ENCODE measurements around the gene NOTUM. TPM values are rescaled to one million over a fixed set of nuclear protein-coding genes. Genes with fewer than 3 reads are reported as not detected.

The NOTUM gene
- total and polyA plus RNA-seq, 2 donors (not counting 1 experiment from before 2014, with no cell fraction given) = 0.02 to 0.50 TPM

DNA sequence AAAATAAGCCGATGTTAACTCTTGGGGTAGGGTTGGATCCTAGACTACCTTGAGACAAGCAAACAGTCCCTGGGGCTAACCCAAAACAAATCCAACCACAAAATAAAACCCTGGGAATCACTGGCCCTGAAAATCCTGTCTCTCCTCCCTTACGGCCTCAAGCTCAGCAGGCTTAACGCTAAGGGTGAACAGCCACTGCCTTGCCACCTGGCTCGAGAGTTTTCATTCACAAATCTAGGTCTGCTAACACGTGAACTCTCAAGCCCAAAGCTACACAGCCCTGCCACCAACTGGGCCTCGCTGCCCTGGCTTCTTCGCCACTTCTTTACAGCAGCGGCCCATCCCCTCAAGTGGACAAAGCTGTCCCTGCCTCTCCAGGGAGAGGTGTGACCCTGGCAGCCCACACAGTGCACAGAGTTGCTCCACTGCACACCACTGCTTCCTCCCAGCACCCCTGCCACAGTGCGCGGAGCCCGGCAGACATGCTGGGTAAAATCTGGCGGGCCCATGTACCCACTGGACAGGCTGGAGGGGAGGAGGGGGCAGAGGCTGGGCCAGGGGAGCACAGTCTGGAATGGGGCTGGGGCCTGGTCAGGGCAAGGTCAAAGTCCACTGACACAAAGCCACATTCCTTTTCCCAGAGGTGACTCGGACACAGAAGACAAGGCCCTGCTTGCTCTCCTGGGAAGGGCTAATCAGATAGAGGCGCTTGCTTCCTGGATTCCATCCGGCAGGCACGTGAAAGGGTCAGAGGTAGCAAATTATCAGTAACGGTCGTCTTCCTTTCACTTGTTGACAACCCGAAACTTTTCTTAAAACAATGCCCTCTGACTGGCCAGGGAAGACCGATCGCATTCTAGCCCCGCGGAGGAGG, 50.8 kb downstream of the NOTUM start:
- H2AFZ ChIP-seq (ENCODE audit: low read length) = no peak overlapping the region
- peak overlapping the region; percentile 70 to 85 (median 84) for H3K4me3 ChIP-seq (replicated peaks in 1 of 4; ENCODE audit: control extremely low read depth in 1 of 4, insufficient read depth in 1 of 4, low read depth in 3 of 4, low read length in 4 of 4)
- H3K4me2 ChIP-seq (ENCODE audit: extremely low read depth, insufficient read depth, low read length) = peak overlapping the region; percentile 93
- H3K27ac ChIP-seq (ENCODE audit: insufficient read depth, low read length) = peak overlapping the region; percentile 32
- H3K79me2 ChIP-seq (ENCODE audit: control insufficient read depth, insufficient read depth, low read length) = peaks cover 5% of the 10 kb centered on the region
- no peaks in the 10 kb centered on the region for H3K9me3 ChIP-seq (ENCODE audit: control insufficient read depth, insufficient read depth, low read depth, low read length)
- H3K36me3 ChIP-seq (ENCODE audit: control insufficient read depth, insufficient read depth, low read length) = peaks cover 44% of the 10 kb centered on the region
- no peak for TF ChIP-seq EZH2 (IDR thresholded peaks at IDR 0.05; ENCODE audit: low read length, missing control alignments)
- TF ChIP-seq, protein P1, sequence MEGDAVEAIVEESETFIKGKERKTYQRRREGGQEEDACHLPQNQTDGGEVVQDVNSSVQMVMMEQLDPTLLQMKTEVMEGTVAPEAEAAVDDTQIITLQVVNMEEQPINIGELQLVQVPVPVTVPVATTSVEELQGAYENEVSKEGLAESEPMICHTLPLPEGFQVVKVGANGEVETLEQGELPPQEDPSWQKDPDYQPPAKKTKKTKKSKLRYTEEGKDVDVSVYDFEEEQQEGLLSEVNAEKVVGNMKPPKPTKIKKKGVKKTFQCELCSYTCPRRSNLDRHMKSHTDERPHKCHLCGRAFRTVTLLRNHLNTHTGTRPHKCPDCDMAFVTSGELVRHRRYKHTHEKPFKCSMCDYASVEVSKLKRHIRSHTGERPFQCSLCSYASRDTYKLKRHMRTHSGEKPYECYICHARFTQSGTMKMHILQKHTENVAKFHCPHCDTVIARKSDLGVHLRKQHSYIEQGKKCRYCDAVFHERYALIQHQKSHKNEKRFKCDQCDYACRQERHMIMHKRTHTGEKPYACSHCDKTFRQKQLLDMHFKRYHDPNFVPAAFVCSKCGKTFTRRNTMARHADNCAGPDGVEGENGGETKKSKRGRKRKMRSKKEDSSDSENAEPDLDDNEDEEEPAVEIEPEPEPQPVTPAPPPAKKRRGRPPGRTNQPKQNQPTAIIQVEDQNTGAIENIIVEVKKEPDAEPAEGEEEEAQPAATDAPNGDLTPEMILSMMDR (conservative IDR thresholded peaks at IDR 0.05 in 1 of 2, IDR thresholded peaks at IDR 0.05 in 1 of 2; ENCODE audit: low read depth in 1 of 2, low read length in 2 of 2) = no peak
- H3K27me3 ChIP-seq (ENCODE audit: control insufficient read depth, insufficient read depth, low read length) = no peaks in the 10 kb centered on the region
- peak overlapping the region; percentile 72 for H3K9ac ChIP-seq (ENCODE audit: insufficient read depth, low read length)
- H3K4me1 ChIP-seq (ENCODE audit: control insufficient read depth, extremely low read depth, insufficient read depth, low read length) = peaks cover 5% of the 10 kb centered on the region
- H4K20me1 ChIP-seq (ENCODE audit: control insufficient read depth, extremely low read depth, insufficient read depth, low read length) = no peaks in the 10 kb centered on the region
- DNase-seq (ENCODE audit: low read depth in 2 of 2) = no peak

DNA sequence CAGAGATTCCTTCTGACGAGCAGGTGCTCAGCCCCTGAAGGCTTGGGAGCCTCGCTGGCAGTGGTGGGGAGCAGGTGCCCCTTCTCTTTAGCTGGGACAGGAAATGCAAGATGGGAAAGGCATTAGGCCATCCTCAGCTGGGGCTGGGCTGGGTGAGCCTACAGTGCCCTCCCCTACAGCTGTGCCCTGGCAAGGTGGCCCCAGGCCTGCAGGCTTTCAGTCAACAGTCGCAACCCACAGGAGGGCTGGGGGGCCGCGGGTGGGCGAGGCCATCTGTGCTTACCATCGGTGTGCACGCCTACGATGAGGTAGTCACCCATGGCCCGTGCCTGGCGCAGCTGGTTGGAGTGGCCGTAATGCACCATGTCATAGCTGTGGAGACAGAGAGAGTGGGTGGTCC, 51.8 kb downstream of the NOTUM start:
- Histone ChIP-seq H3K9me3 (ENCODE audit: control insufficient read depth, insufficient read depth, low read depth, low read length) (no peaks in the 10 kb centered on the region), H3K36me3 (ENCODE audit: control insufficient read depth, insufficient read depth, low read length) (peaks cover 41% of the 10 kb centered on the region)
- TF ChIP-seq, protein P1 (conservative IDR thresholded peaks at IDR 0.05 in 1 of 2, IDR thresholded peaks at IDR 0.05 in 1 of 2; ENCODE audit: low read depth in 1 of 2, low read length in 2 of 2) = no peak
- TF ChIP-seq EZH2 (IDR thresholded peaks at IDR 0.05; ENCODE audit: low read length, missing control alignments) = no peak

DNA sequence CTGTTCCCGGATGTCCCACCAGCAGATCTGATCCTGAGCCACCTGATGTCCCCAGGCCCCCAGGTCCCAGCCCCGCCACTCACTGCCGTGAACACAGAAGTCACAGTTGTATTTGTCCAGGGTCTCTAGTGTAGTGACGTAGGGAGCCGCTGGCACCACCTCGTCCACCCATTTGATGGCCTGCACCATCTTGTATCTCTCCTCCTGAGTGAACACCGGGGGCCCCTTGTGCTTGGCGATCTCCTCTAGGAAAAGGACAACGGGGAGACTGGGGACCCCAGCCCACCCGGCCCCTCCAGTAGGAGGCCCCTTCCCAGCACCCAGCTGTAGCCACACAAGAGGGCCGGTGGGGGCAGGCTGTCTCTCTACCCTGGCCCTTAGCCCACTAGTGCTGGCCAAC, 52.2 kb downstream of the NOTUM start:
- H3K27me3 ChIP-seq (ENCODE audit: control insufficient read depth, insufficient read depth, low read length) = no peaks in the 10 kb centered on the region
- H3K36me3 ChIP-seq (ENCODE audit: control insufficient read depth, insufficient read depth, low read length) = peaks cover 39% of the 10 kb centered on the region
- peaks cover 5% of the 10 kb centered on the region for H3K4me1 ChIP-seq (ENCODE audit: control insufficient read depth, extremely low read depth, insufficient read depth, low read length)
- H4K20me1 ChIP-seq (ENCODE audit: control insufficient read depth, extremely low read depth, insufficient read depth, low read length) = no peaks in the 10 kb centered on the region
- H3K79me2 ChIP-seq (ENCODE audit: control insufficient read depth, insufficient read depth, low read length) = peaks cover 4% of the 10 kb centered on the region
- no peak for TF ChIP-seq EZH2 (IDR thresholded peaks at IDR 0.05; ENCODE audit: low read length, missing control alignments)
- TF ChIP-seq, protein P1 (conservative IDR thresholded peaks at IDR 0.05 in 1 of 2, IDR thresholded peaks at IDR 0.05 in 1 of 2; ENCODE audit: low read depth in 1 of 2, low read length in 2 of 2) = no peak
- H3K4me3 ChIP-seq (replicated peaks in 1 of 4; ENCODE audit: control extremely low read depth in 1 of 4, insufficient read depth in 1 of 4, low read depth in 3 of 4, low read length in 4 of 4) = no peak overlapping the region
- no peak for DNase-seq (ENCODE audit: low read depth in 2 of 2)
- no peak overlapping the region for H2AFZ ChIP-seq (ENCODE audit: low read length)
- no peak overlapping the region for H3K4me2 ChIP-seq (ENCODE audit: extremely low read depth, insufficient read depth, low read length)
- no peak overlapping the region for H3K9ac ChIP-seq (ENCODE audit: insufficient read depth, low read length)
- no peaks in the 10 kb centered on the region for H3K9me3 ChIP-seq (ENCODE audit: control insufficient read depth, insufficient read depth, low read depth, low read length)
- H3K27ac ChIP-seq (ENCODE audit: insufficient read depth, low read length) = no peak overlapping the region

More for the DNA sequence above, 51.8 kb downstream of the NOTUM start:
- no peak overlapping the region for H3K4me3 ChIP-seq (replicated peaks in 1 of 4; ENCODE audit: control extremely low read depth in 1 of 4, insufficient read depth in 1 of 4, low read depth in 3 of 4, low read length in 4 of 4)
- peaks cover 4% of the 10 kb centered on the region for H3K79me2 ChIP-seq (ENCODE audit: control insufficient read depth, insufficient read depth, low read length)
- H3K9ac ChIP-seq (ENCODE audit: insufficient read depth, low read length) = no peak overlapping the region
- H3K27ac ChIP-seq (ENCODE audit: insufficient read depth, low read length) = no peak overlapping the region
- peaks cover 5% of the 10 kb centered on the region for H3K4me1 ChIP-seq (ENCODE audit: control insufficient read depth, extremely low read depth, insufficient read depth, low read length)
- DNase-seq (ENCODE audit: low read depth in 2 of 2) = no peak
- no peaks in the 10 kb centered on the region for H4K20me1 ChIP-seq (ENCODE audit: control insufficient read depth, extremely low read depth, insufficient read depth, low read length)
- H2AFZ ChIP-seq (ENCODE audit: low read length) = no peak overlapping the region
- no peak overlapping the region for H3K4me2 ChIP-seq (ENCODE audit: extremely low read depth, insufficient read depth, low read length)
- H3K27me3 ChIP-seq (ENCODE audit: control insufficient read depth, insufficient read depth, low read length) = no peaks in the 10 kb centered on the region
